ENCODE results near the gene TRIAP1.

- TF ChIP-seq CTCF (IDR thresholded peaks at IDR 0.05 in 4 of 5, conservative IDR thresholded peaks at IDR 0.05 in 1 of 5), result no peak
- TF ChIP-seq POLR2A (IDR thresholded peaks at IDR 0.05), result no peak
These were observed 13.2 kb downstream of the TRIAP1 start for GRCh38 chr12:120432772-120433525.
